ENCODE data around the gene ZBTB1. TPM values are rescaled to one million over a fixed set of nuclear protein-coding genes. Genes with fewer than 3 reads are reported as not detected.

Gene ZBTB1
- total RNA-seq, 2 donors from 2014 or later = 26.2 to 32.7 TPM

GRCh38 chr14:64478634-64479250 lies 25.8 kb upstream of the ZBTB1 start:
- H3K36me3 ChIP-seq = no peaks in the 10 kb centered on the region
- H3K9ac ChIP-seq (ENCODE audit: low read depth in 2 of 2, low read length in 2 of 2) = no peak overlapping the region
- no peak for TF ChIP-seq CTCF (IDR thresholded peaks at IDR 0.05)
- H3K27ac ChIP-seq = no peak overlapping the region
- no peaks in the 10 kb centered on the region for H3K27me3 ChIP-seq
- intact Hi-C loops (cut with DNase I) = loop anchor here (5.0 kb wide), 2 partner anchors 46 to 131 kb away; no protein-coding TSS in a partner anchor
- DNase-seq = no peak
- H3K4me1 ChIP-seq = no peaks in the 10 kb centered on the region
- no peaks in the 10 kb centered on the region for H3K9me3 ChIP-seq
- no peak overlapping the region for H3K4me3 ChIP-seq

- Histone ChIP-seq H3K27ac (no peak overlapping the region), H3K27me3 (no peaks in the 10 kb centered on the region), H3K36me3 (no peaks in the 10 kb centered on the region), H3K9me3 (no peaks in the 10 kb centered on the region), H3K9ac (ENCODE audit: low read depth in 2 of 2, low read length in 2 of 2) (no peak overlapping the region), H3K4me1 (no peaks in the 10 kb centered on the region), H3K4me3 (no peak overlapping the region)
- intact Hi-C loops (cut with DNase I) = no loop called here
- TF ChIP-seq CTCF (IDR thresholded peaks at IDR 0.05) = no peak
- DNase-seq = no peak
Measured at GRCh38 chr14:64488590-64489099, 15.9 kb upstream of the ZBTB1 start.

- no peaks in the 10 kb centered on the region for H3K9me3 ChIP-seq
- intact Hi-C loops (cut with DNase I) = no loop called here
- no peak for TF ChIP-seq CTCF (IDR thresholded peaks at IDR 0.05)
- no peaks in the 10 kb centered on the region for H3K36me3 ChIP-seq
- no peak overlapping the region for H3K27ac ChIP-seq
- no peak overlapping the region for H3K4me3 ChIP-seq
- no peaks in the 10 kb centered on the region for H3K4me1 ChIP-seq
- no peak for DNase-seq
- H3K9ac ChIP-seq (ENCODE audit: low read depth in 2 of 2, low read length in 2 of 2) = no peak overlapping the region
- no peaks in the 10 kb centered on the region for H3K27me3 ChIP-seq
Measured at GRCh38 chr14:64491637-64492036, 12.9 kb upstream of the ZBTB1 start.

GRCh38 chr14:64493455-64493854 lies 11.1 kb upstream of the ZBTB1 start:
- no peaks in the 10 kb centered on the region for H3K27me3 ChIP-seq
- no peak overlapping the region for H3K9ac ChIP-seq (ENCODE audit: low read depth in 2 of 2, low read length in 2 of 2)
- H3K27ac ChIP-seq = no peak overlapping the region
- DNase-seq = no peak
- intact Hi-C loops (cut with DNase I) = no loop called here
- H3K36me3 ChIP-seq = no peaks in the 10 kb centered on the region
- H3K9me3 ChIP-seq = no peaks in the 10 kb centered on the region
- TF ChIP-seq CTCF (IDR thresholded peaks at IDR 0.05) = no peak
- H3K4me1 ChIP-seq = no peaks in the 10 kb centered on the region
- H3K4me3 ChIP-seq = no peak overlapping the region

GRCh38 chr14:64495252-64495651 lies 9.3 kb upstream of the ZBTB1 start:
- H3K9ac ChIP-seq (ENCODE audit: low read depth in 2 of 2, low read length in 2 of 2) = no peak overlapping the region
- H3K27ac ChIP-seq = no peak overlapping the region
- H3K4me3 ChIP-seq = no peak overlapping the region
- DNase-seq = no peak
- H3K36me3 ChIP-seq = no peaks in the 10 kb centered on the region
- no peaks in the 10 kb centered on the region for H3K9me3 ChIP-seq
- no peaks in the 10 kb centered on the region for H3K27me3 ChIP-seq
- no peak for TF ChIP-seq CTCF (IDR thresholded peaks at IDR 0.05)
- H3K4me1 ChIP-seq = no peaks in the 10 kb centered on the region
- intact Hi-C loops (cut with DNase I) = no loop called here
